ELR (cell line): ENCODE measurements around the gene ADAMTSL1.

ENCODE experiments used
- DNase-seq: peaks from one replicate; pipeline ENCODE4 v3.0.0-alpha.2; 2015; ENCODE audit warnings: low read depth

Gene ADAMTSL1

DNA sequence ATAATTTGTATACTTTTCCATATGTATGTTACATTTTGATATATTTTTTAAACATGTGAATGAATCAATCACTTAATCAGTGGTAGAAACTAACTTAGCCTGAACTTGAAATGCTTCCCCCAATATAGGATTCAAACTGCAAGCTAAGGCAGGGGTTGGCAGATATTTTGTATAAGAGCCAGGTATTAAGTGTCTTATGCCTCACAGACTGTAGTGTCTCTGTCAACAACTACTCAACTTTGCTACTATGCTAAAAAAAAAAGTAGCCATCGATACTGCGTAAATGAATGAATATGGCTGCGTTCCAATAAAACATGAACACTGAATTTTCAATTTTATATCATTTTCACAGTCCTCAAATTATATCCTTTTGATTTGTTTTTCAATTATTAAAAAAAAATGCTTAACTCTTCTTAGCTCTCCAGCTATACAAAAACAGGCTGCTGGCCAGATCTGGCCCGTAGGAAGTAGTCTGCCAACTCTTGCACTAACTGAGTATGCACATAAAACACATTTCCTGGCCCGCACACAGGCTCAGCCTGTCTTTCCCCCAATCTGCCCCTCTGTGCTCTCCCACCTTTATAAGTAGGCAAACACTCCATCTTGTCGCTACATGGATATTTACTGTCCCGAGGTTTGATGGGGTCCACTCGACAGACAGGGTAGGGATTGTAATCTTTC, 467.2 kb downstream of the ADAMTSL1 start:
- DNase-seq: no peak

DNA sequence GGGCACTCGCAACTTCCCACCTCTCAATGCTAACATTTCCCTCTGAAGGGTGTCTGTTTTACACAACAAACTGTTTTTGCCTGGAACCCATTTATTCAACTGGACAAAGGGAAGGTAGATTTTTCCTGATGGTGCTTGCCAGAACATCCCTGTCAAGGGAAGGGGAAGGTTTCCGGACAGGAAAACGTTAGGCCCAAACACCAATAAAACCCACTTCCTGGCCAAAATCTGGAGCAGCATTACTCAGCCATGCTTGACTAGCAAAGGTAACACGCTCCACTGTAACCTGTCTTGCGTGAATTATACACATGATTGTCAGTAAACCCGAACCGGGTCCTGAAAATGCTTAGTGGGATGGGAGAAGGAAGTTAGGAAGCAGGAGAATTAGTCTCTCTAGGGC, 468.8 kb downstream of the ADAMTSL1 start:
- DNase-seq: no peak

- peak; percentile 4 for DNase-seq
Observed at GRCh38 chr9:18947892-18948339, 474.0 kb downstream of the ADAMTSL1 start.

DNA sequence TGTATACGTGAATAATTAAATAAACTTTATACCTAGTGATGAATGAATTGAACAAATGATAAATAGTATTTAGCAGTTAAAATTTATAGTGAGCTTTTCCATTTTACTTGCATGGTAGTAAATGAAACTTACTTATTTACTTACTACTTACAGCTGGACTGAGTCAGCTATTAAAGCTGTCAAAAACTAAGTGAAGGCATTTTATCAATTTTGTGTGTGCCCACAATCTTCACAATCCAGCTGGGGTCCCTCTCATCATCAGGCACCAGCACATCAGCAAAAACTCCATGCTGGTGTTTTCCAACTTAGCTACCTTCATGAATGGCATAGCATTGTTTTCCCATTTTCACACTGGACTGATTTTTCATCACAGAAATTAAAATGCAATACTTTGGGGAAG, 478.0 kb downstream of the ADAMTSL1 start:
- DNase-seq: no peak

- no peak for DNase-seq
Observed at GRCh38 chr9:18955626-18956025, 481.7 kb downstream of the ADAMTSL1 start.
